Mesendoderm (in vitro differentiated cells): Measurements from ENCODE around the gene TFPT.
"Not testable (repeated sequence)": the region's sequence is repeated elsewhere in the genome, so short reads cannot be mapped to it uniquely, and the experiment has no call there.

Experiments used
- DNase-seq: peaks from one replicate; pipeline ENCODE4 v3.0.0; 2013
- H2AK5ac ChIP-seq: 2 replicates; pipeline ENCODE4 v1.6.1; 2013; ENCODE audit warnings: low read length, inconsistent platforms
- H2BK120ac ChIP-seq: 2 replicates; pipeline ENCODE4 v1.6.1; 2013; ENCODE audit warnings: low read depth, mild to moderate bottlenecking, low read length, moderate library complexity, mixed read lengths
- H2BK15ac ChIP-seq: replicated peaks from 2 replicates; pipeline ENCODE4 v1.6.1; 2013; ENCODE audit warnings: low read depth, mild to moderate bottlenecking, moderate library complexity
- H2BK5ac ChIP-seq: 2 replicates; pipeline ENCODE4 v1.6.1; 2013; ENCODE audit warnings: low read length, inconsistent platforms
- H3K18ac ChIP-seq: 2 replicates; pipeline ENCODE4 v1.6.1; 2013; ENCODE audit warnings: mild to moderate bottlenecking, low read length, mixed read lengths
- H3K23ac ChIP-seq: one replicate; pipeline ENCODE4 v1.6.1; 2013; ENCODE audit warnings: low read length
- H3K27ac ChIP-seq: 2 replicates; pipeline ENCODE4 v1.5.1; 2013; ENCODE audit warnings: low read depth, mild to moderate bottlenecking, inconsistent platforms, low read length, moderate library complexity
- H3K27me3 ChIP-seq: 2 replicates; pipeline ENCODE4 v1.6.1; 2013; ENCODE audit warnings: low read length, control low read depth, mild to moderate bottlenecking, inconsistent platforms; ENCODE audit not compliant: insufficient read depth, poor library complexity
- H3K36me3 ChIP-seq: 2 replicates; pipeline ENCODE4 v1.6.1; 2013; ENCODE audit warnings: low read length, inconsistent platforms; ENCODE audit not compliant: control insufficient read depth, insufficient read depth
- H3K4ac ChIP-seq: one replicate; pipeline ENCODE4 v1.6.1; 2013; ENCODE audit warnings: low read depth, mild to moderate bottlenecking, low read length, moderate library complexity
- H3K4me1 ChIP-seq: 2 replicates; pipeline ENCODE4 v1.6.1; 2013; ENCODE audit warnings: low read depth, low read length, inconsistent platforms; ENCODE audit not compliant: control insufficient read depth
- H3K4me2 ChIP-seq: 2 replicates; pipeline ENCODE4 v1.6.1; 2013; ENCODE audit warnings: low read length
- H3K4me3 ChIP-seq: 2 replicates; pipeline ENCODE4 v1.5.1; 2013; ENCODE audit warnings: mild to moderate bottlenecking, low read length
- H3K56ac ChIP-seq: one replicate; pipeline ENCODE4 v1.6.1; 2013; ENCODE audit warnings: low read length
- H3K79me1 ChIP-seq: 2 replicates; pipeline ENCODE4 v1.6.1; 2013; ENCODE audit warnings: low read length, inconsistent platforms
- H3K79me2 ChIP-seq: 2 replicates; pipeline ENCODE4 v1.6.1; 2013; ENCODE audit warnings: mild to moderate bottlenecking, low read length; ENCODE audit not compliant: control insufficient read depth, insufficient read depth
- H3K9ac ChIP-seq: 2 replicates; pipeline ENCODE4 v1.6.1; 2013; ENCODE audit warnings: low read length, inconsistent platforms
- H4K5ac ChIP-seq: one replicate; pipeline ENCODE4 v1.6.1; 2013; ENCODE audit warnings: low read length
- H4K8ac ChIP-seq: one replicate; pipeline ENCODE4 v1.6.1; 2013; ENCODE audit warnings: low read depth, mild to moderate bottlenecking, control low read depth, low read length, moderate library complexity
- WGBS: extraction: QIAGEN DNeasy Blood & Tissue Kit; methylation state at CpG from one replicate; pipeline ENCODE4 v1.1.7; 2013; ENCODE audit warnings: low lambda C conversion rate, missing lambda C conversion rate; ENCODE audit not compliant: insufficient coverage; ENCODE audit errors: extremely low coverage; 5-methylcytosine and 5-hydroxymethylcytosine counted together

The TFPT gene

GRCh38 chr19:54100561-54100960, 14.9 kb downstream of the TFPT start, which contains the start of gene OSCAR:
Gene OSCAR (minus strand): TSS chr19:54100803. CDS start chr19:54100792, 11 bp downstream.
- Histone ChIP-seq H3K36me3 (no peaks in the 10 kb centered on the region), H3K23ac (no peak within 1 kb of the TSS), H3K18ac (no peak within 1 kb of the TSS), H4K5ac (no peak within 1 kb of the TSS), H2AK5ac (no peak within 1 kb of the TSS), H3K56ac (peak within 1 kb of the TSS; percentile 7), H2BK5ac (no peak within 1 kb of the TSS), H3K4me2 (no peak within 1 kb of the TSS), H3K4me1 (no peaks in the 10 kb centered on the region), H3K79me2 (peaks cover 7% of the 10 kb centered on the region), H3K27me3 (no peaks in the 10 kb centered on the region), H3K27ac (no peak within 1 kb of the TSS), H4K8ac (no peak within 1 kb of the TSS), H3K4ac (no peak within 1 kb of the TSS), H2BK120ac (no peak within 1 kb of the TSS), H3K9ac (no peak within 1 kb of the TSS), H3K4me3 (no peak within 1 kb of the TSS), H2BK15ac (no peak within 1 kb of the TSS), H3K79me1 (peaks cover under 1% of the 10 kb centered on the region)
- no peak for DNase-seq
- no CpG with 5 or more reads among the region's 5 CpGs for WGBS

- H2BK15ac ChIP-seq, H2BK5ac ChIP-seq, H3K18ac ChIP-seq, H3K4ac ChIP-seq, H2AK5ac ChIP-seq, H2BK120ac ChIP-seq, DNase-seq, H4K8ac ChIP-seq, H3K4me3 ChIP-seq, H3K4me1 ChIP-seq, H3K4me2 ChIP-seq, H3K27me3 ChIP-seq, H3K56ac ChIP-seq, H3K23ac ChIP-seq, H3K9ac ChIP-seq, H3K27ac ChIP-seq, H3K36me3 ChIP-seq, H3K79me1 ChIP-seq, H4K5ac ChIP-seq, H3K79me2 ChIP-seq: not testable (repeated sequence)
- WGBS = no CpG with 5 or more reads among the region's 9 CpGs
Measured at GRCh38 chr19:54099903-54100255, 15.6 kb downstream of the TFPT start.

GRCh38 chr19:54099190-54099902, 16.1 kb downstream of the TFPT start:
- H3K36me3 ChIP-seq = no peaks in the 10 kb centered on the region
- no peaks in the 10 kb centered on the region for H3K79me1 ChIP-seq
- no peak overlapping the region for H3K23ac ChIP-seq
- no peak overlapping the region for H4K8ac ChIP-seq
- H3K4me3 ChIP-seq = no peak overlapping the region
- H2BK15ac ChIP-seq = no peak overlapping the region
- H3K9ac ChIP-seq = no peak overlapping the region
- WGBS = no CpG with 5 or more reads among the region's 12 CpGs
- no peak overlapping the region for H4K5ac ChIP-seq
- no peak overlapping the region for H3K18ac ChIP-seq
- no peak overlapping the region for H3K27ac ChIP-seq
- H3K27me3 ChIP-seq = no peaks in the 10 kb centered on the region
- DNase-seq = no peak
- H3K4me2 ChIP-seq = no peak overlapping the region
- H3K4me1 ChIP-seq = no peaks in the 10 kb centered on the region
- H3K79me2 ChIP-seq = peaks cover 6% of the 10 kb centered on the region
- H2AK5ac ChIP-seq = no peak overlapping the region
- H3K4ac ChIP-seq = no peak overlapping the region
- H2BK5ac ChIP-seq = no peak overlapping the region
- no peak overlapping the region for H2BK120ac ChIP-seq
- H3K56ac ChIP-seq = no peak overlapping the region

DNA sequence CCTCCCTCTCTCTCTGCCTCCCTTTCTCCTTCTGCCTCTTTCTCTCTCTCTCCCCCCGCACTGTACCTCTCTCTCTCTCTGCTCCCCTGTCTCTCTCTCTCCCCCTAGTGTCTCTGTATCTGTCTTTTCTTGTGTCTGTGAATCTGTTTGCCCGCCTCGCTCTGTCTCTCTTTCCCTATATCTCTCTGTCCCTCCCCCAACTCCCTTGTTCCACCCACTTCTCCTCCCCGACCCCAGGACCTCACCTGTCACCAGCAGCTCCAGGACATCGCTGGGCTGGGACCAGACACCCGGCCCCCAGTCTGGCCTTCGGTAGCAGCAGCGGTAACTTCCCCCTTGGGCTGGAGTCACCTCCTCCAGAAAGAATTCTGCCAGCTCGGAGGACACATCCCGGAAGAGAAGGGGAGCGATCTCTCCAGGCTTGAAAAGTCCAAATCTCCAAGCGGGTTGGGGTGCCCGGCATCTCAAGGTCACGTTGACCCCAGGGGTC, 18.8 kb downstream of the TFPT start:
- Histone ChIP-seq H3K27ac (no peak overlapping the region), H3K23ac (peak overlapping the region; percentile 80), H3K36me3 (no peaks in the 10 kb centered on the region), H3K4me2 (peak overlapping the region; percentile 71), H4K8ac (no peak overlapping the region), H3K9ac (peak overlapping the region; percentile 64), H2BK15ac (no peak overlapping the region), H3K4ac (no peak overlapping the region), H2BK120ac (no peak overlapping the region), H3K4me3 (peak overlapping the region; percentile 23), H3K18ac (peak overlapping the region; percentile 29), H3K79me1 (no peaks in the 10 kb centered on the region), H2BK5ac (no peak overlapping the region), H3K56ac (peak overlapping the region; percentile 93), H3K27me3 (no peaks in the 10 kb centered on the region), H2AK5ac (no peak overlapping the region), H4K5ac (no peak overlapping the region), H3K4me1 (no peaks in the 10 kb centered on the region), H3K79me2 (no peaks in the 10 kb centered on the region)
- WGBS = no CpG with 5 or more reads among the region's 14 CpGs
- peak; percentile 74 for DNase-seq

DNA sequence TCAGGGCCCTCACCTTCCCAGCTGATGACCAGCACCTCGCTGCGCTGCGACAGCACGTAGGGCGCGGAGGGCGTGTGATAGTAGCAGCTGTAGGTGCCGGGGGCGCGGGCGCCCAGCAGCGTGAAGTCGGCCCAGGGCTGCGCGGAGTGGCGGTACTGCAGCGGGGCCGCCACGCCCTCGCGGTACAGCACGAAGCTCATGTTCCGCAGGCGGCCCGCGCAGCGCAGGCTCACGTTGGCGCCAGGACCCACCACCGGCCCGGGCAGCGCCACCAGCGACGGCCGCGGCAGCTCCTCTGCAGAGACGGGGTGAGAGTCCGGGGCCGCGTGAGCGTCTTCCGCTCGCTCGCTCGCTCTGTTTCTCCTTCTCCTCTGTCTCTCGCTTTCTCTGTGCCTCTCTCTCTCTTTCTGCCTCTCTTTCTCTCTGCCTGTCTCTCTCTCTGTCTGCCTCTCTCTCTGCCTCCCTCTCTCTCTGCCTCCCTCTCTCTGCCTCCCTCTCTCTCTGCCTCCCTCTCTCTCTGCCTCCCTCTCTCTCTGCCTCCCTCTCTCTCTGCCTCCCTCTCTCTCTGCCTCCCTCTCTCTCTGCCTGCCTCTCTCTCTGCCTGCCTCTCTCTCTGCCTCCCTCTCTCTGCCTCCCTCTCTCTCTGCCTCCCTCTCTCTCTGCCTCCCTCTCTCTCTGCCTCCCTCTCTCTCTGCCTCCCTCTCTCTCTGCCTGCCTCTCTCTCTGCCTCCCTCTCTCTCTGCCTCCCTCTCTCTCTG, 19.4 kb downstream of the TFPT start:
- H3K23ac ChIP-seq = peak overlapping the region; percentile 45
- H2AK5ac ChIP-seq, H3K27me3 ChIP-seq, H2BK120ac ChIP-seq, H2BK5ac ChIP-seq, H4K8ac ChIP-seq, H3K79me1 ChIP-seq, H2BK15ac ChIP-seq, H3K27ac ChIP-seq, H3K36me3 ChIP-seq, H4K5ac ChIP-seq, H3K79me2 ChIP-seq, H3K4ac ChIP-seq, H3K4me1 ChIP-seq: not testable (repeated sequence)
- peak; percentile 64 for DNase-seq
- H3K56ac ChIP-seq = peak overlapping the region; percentile 93
- H3K9ac ChIP-seq = peak overlapping the region; percentile 80
- no CpG with 5 or more reads among the region's 46 CpGs for WGBS
- H3K4me2 ChIP-seq = peak overlapping the region; percentile 90
- H3K18ac ChIP-seq = peak overlapping the region; percentile 7
- H3K4me3 ChIP-seq = peak overlapping the region; percentile 53
